IPS-18a (cell line): ENCODE measurements around the gene ANO8.

Experiments used
- H3K27ac ChIP-seq: one replicate; pipeline ENCODE4 v1.5.1; 2013; ENCODE audit warnings: low read length
- H3K27me3 ChIP-seq: one replicate; pipeline ENCODE4 v1.6.1; 2013; ENCODE audit warnings: mild to moderate bottlenecking, low read length; ENCODE audit not compliant: control insufficient read depth, insufficient read depth
- H3K36me3 ChIP-seq: one replicate; pipeline ENCODE4 v1.6.1; 2013; ENCODE audit warnings: low read depth, low read length; ENCODE audit not compliant: control insufficient read depth
- H3K4me1 ChIP-seq: one replicate; pipeline ENCODE4 v1.6.1; 2013; ENCODE audit warnings: low read depth, low read length; ENCODE audit not compliant: control insufficient read depth
- H3K4me3 ChIP-seq: one replicate; pipeline ENCODE4 v1.5.1; 2013; ENCODE audit warnings: low read length
- H3K9ac ChIP-seq: one replicate; pipeline ENCODE4 v1.6.1; 2013; ENCODE audit warnings: mild to moderate bottlenecking, low read length, moderate library complexity
- H3K9me3 ChIP-seq: one replicate; pipeline ENCODE4 v1.6.1; 2013; ENCODE audit warnings: low read depth, low read length; ENCODE audit not compliant: control insufficient read depth

ANO8 gene

DNA sequence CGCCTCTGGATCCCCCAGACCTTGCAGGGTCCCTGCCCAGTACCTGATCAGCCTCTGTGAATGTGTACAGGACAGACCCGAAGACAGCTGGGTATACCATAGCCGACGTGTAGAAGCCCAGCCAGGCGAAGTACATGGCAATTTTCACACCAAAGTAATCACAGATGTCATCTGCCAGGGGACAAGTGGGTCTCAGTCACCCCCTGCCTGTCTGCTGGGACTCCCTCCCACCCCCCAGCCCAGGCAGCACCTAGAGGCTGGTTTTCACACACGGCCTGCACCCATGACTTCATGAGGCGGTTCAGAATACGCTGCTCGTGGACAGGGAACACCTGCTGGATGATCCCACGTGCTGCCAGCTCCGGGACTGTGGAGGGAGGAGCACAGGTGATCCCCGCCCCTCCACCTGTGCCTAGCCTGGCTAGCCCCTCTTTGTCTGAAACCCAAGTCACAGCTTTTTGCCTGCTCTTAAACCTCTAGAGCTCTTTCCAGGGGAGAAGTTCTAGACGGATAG is 3.6 kb downstream of the ANO8 start:
- Histone ChIP-seq H3K27ac (no peak overlapping the region), H3K9ac (no peak overlapping the region), H3K9me3 (no peaks in the 10 kb centered on the region), H3K4me3 (no peak overlapping the region), H3K4me1 (peaks cover 3% of the 10 kb centered on the region), H3K36me3 (no peaks in the 10 kb centered on the region), H3K27me3 (peaks cover 9% of the 10 kb centered on the region)

DNA sequence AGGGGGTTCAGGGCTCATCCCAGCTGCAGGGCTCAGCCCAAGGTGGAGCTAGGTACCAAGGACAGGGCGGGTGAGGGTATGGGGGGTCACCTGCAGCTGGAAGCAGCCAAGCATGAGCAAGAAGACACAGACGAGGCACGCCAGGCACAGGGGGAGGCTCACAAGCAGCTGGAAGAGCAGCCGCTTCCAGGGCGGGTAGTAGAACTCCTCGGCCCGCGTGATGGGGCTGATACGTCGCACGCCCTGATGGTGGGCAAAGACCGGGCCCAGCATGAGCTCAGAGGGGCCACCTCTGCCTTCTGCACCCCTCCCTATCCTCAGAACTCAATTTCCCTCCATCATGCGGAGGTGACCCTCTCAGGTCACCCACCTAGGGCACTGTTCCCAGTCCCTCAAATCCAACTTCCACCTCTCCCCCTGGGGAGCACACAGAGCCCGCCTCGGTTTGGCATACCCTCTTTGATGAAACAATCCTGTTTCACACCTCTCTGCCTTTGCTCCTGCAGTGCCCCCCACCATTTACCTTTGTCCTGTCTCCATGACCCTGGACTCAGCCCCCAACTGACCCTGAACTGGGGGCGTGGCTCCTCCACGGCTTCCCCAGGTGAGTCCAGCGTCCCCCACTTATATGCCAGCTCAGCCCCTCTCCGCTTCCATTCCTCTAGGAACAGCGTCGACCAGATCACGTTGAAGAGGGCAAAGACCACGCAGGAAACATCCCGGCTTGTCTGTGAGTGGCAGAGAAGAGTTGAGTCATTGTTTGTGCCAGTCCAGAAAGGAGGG is 4.2 kb downstream of the ANO8 start:
- Histone ChIP-seq H3K9ac (no peak overlapping the region), H3K27ac (no peak overlapping the region), H3K4me3 (no peak overlapping the region), H3K9me3 (no peaks in the 10 kb centered on the region), H3K27me3 (peaks cover 9% of the 10 kb centered on the region), H3K36me3 (no peaks in the 10 kb centered on the region), H3K4me1 (peaks cover 3% of the 10 kb centered on the region)

DNA sequence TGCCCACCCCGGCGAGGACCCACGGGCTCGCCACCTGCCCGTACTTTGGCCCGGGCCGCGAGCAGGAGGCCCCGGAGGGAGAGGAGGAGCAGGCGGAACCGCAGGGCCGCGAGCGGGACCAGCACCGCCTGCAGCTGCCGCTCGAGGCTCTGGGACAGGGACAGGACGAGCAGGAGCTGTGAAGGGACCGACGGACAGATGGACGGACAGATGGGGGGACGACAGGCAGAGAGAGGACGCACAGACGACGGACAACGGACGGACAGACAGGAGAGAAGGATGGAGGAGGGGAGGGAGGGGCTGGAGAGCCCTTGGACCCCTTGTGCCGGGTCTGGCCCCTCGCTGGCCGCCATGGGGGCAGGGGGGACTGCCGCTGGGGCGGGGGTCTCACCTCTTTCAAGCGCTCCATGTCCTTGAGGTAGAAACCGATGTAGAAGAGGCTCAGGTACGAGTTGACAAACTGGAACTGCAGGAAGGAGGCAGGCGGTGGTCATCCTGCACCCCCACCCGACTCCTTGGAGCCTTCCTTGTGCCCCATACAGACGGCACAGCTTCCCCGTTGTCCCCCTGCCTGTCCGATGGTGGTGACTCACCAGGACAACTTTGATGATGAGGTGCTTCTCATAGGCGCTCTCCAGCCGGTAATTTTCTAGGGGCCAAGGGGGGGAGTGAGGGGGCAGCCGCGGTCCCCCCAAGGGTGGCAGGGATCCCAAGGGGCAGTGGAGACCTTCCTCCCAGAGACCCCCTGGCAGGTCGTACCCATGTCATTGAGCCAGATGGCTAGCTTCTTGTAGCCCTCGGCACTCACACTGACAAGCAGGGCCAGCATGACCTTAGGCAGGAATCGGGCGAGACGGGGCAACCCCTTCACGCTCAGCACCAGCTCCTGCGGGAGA is 5.0 kb downstream of the ANO8 start:
- Histone ChIP-seq H3K9me3 (no peaks in the 10 kb centered on the region), H3K4me3 (no peak overlapping the region), H3K27me3 (peaks cover 9% of the 10 kb centered on the region), H3K27ac (no peak overlapping the region), H3K36me3 (no peaks in the 10 kb centered on the region), H3K9ac (no peak overlapping the region), H3K4me1 (peaks cover 3% of the 10 kb centered on the region)

DNA sequence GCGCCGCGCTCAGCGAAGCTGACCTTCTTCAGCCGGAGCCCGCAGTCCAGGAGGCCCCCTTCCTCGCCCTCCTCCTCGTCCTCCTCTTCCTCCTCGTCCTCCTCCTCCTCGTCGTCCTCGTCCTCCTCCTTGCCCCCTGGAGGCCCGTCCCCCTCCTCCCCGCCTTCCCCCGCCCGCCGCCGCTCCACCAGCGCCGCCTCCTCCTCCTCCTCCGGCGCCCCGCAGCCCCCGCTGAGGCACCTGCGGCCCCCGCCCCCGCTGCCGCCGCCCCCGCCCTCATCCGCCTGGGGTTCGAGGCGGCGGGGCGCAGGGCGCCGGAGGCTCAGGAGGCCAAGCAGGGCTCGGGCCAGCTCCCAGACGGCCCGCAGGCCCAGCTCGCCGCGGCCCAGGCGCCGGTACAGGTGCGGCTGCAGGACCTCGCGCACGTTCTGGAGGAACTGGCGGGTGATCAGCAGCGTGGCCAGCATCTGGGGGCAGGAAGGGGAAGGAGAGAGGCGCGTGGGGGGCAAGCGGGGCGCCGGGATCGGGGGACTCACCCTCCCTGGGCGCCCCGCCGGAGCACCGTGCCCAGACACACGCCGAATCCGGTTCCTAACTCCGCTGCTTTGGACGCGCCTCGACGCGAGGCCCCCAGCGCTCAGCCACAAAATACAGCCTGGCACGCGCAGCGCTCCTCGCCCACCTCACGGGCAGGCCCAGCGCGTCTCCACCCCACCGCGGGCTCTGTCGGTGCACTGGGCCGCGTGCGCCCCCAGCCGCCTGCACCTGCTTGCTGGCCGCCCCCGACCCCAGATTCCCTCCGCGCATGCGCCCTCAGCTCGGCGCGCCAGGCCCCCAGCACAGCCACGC is 5.9 kb downstream of the ANO8 start:
- Histone ChIP-seq H3K4me1 (peaks cover 1% of the 10 kb centered on the region), H3K27ac (no peak overlapping the region), H3K9me3 (no peaks in the 10 kb centered on the region), H3K27me3 (peaks cover 9% of the 10 kb centered on the region), H3K9ac (peak overlapping the region; percentile 79), H3K36me3 (no peaks in the 10 kb centered on the region), H3K4me3 (peak overlapping the region; percentile 77)

DNA sequence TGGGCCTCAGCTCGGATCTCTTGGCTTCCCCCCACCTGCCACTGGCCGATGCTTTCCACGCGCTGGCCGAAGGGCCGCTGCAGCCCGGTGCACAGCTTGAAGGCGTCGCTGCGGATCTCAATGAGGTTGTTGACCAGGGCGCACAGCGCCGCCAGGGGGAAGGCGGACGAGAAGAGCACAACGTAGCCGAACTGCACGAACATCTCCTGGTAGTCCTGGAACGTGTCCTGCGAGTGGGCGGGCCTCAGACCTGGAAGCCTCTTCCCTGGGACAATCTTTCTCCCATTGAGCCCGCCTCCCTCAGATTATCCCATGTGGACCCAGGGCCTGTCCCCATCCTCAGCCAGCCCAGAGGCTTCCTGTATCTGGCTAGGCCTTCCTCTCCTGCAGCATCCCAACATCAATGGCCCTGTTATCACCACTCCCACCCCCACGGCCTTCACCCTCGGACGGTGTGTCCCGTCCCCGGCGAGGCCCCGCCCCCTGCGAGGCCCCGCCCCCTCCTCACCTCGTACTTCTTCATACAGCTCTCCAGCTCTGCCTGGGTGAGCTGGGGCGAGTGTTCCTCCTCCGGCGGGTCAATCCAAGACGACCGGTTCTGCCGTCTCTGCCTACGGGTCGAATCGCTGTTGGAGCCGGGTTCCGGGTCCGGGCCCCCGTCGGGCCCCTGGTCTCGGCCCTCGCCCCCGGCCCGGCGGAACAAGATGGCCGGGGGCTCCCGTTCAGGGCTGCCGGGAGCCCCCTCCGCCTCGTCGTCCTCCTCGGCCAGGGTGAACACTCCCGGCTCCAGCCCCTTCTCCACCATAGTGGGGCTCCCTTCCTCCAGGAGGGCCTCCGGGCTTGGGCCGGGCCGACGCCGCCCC is 6.8 kb downstream of the ANO8 start:
- Histone ChIP-seq H3K9me3 (no peaks in the 10 kb centered on the region), H3K27me3 (peaks cover 9% of the 10 kb centered on the region), H3K4me1 (no peaks in the 10 kb centered on the region), H3K27ac (no peak overlapping the region), H3K36me3 (no peaks in the 10 kb centered on the region), H3K4me3 (peak overlapping the region; percentile 77), H3K9ac (peak overlapping the region; percentile 79)

DNA sequence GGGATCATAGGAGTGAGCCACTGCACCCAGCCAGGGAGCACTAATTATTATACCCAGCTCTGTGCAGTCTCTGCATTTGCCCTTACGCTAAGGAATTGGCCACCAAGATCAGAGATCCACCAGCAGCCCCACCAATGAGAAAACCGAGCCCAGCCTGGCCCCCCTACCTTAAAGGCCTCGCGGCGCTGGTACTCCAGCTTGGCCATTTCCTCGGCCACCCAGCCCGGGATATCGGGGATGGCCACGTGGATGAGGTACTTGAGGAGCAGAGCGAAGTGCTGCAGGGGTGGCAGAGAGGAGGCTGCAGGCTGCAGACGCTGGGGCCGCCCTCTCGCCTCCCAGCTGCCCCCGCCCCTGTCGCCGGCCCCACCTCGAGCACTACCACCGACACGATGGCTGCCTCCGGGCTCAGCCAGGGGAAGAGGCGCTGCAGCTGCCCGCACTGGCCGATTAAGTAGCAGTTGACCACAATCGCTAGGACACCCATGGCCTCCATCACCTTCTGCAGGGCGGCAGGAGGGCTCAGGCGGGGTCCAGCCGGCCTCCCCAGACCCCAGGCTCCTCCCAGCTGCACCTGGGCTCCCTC is 7.5 kb downstream of the ANO8 start:
- Histone ChIP-seq H3K9ac (no peak overlapping the region), H3K4me1 (no peaks in the 10 kb centered on the region), H3K4me3 (peak overlapping the region; percentile 77), H3K27ac (no peak overlapping the region), H3K9me3 (no peaks in the 10 kb centered on the region), H3K27me3 (peaks cover 9% of the 10 kb centered on the region), H3K36me3 (no peaks in the 10 kb centered on the region)

DNA sequence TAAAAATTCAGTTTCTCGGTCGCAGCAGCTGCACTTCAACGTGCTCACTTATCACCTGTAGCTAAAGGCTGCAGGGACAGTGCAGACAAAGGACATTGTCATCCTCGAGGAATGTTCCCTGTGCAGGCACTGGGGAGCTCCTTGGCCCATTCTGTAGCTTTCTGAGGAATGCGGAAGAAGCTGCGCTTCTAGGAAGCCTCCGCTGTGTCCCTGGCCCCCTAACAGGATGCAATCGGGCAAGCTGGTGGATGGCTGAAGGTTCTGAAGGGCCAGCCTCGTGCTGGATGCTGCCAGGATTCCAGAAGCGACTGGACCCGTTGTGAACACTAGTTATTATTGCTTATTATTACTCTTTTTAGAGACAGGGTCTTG is 8.1 kb downstream of the ANO8 start:
- H3K27ac ChIP-seq, result no peak overlapping the region
- no peak overlapping the region for H3K9ac ChIP-seq
- peaks cover 9% of the 10 kb centered on the region for H3K27me3 ChIP-seq
- H3K36me3 ChIP-seq, result peaks cover 4% of the 10 kb centered on the region
- no peak overlapping the region for H3K4me3 ChIP-seq
- H3K9me3 ChIP-seq, result no peaks in the 10 kb centered on the region
- H3K4me1 ChIP-seq, result no peaks in the 10 kb centered on the region

DNA sequence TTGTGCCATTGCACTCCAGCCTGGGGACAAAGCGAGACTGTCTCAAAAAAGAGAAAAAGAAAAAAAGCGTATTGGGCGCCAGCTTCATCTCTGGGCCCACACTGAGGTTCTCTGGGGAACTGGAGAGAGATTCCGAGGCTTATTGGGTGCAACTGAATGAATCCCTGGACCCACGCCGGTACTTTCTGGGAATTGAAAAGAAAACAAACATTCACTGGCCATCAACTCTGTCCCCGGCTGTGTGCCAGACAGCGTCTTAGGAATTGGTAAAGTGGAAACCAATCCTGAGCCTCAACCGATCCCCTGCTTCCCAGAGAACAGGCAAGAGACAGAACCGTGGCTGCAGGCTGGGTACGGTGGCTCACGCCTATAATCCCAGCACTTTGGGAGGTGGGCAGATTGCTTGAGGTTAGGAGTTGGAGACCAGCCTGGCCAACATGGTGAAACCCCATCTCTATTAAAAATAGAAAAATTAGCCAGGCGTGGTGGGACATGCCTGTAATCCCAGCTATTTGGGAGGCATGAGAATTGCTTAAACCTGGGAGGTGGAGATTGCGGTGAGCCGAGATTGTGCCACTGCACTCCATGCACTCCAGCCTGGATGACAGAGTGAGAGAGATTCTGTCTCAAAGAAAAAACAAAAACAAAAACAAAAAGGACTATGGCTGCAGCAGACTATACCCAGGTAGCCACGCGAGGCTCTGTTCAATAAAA is 8.6 kb downstream of the ANO8 start:
- H3K9ac ChIP-seq, result no peak overlapping the region
- peaks cover 9% of the 10 kb centered on the region for H3K27me3 ChIP-seq
- H3K27ac ChIP-seq, result no peak overlapping the region
- H3K4me1 ChIP-seq, result no peaks in the 10 kb centered on the region
- no peaks in the 10 kb centered on the region for H3K9me3 ChIP-seq
- peaks cover 7% of the 10 kb centered on the region for H3K36me3 ChIP-seq
- H3K4me3 ChIP-seq, result no peak overlapping the region

DNA sequence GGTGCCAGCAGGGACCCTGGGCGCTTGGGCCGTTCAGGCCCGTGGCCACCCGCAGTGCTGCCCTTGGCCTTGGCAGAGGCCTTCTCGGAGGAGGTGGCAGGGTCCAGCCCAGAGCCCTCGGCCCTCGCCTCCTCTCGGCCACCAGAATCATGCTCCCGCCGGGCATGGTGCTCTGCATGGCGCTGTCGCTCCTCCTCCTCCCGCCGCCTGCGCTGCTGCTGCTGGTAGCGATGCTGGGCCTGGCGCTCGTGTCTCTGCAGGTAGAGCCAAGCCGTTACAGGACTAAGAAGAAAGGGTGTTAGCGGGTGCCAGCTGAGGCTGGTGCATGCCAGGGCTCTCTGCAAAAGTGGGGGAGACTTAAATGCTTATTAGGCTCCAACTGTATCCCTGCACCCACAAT is 9.5 kb downstream of the ANO8 start:
- Histone ChIP-seq H3K27ac (no peak overlapping the region), H3K4me3 (no peak overlapping the region), H3K4me1 (no peaks in the 10 kb centered on the region), H3K27me3 (peaks cover 9% of the 10 kb centered on the region), H3K9ac (no peak overlapping the region), H3K36me3 (peaks cover 13% of the 10 kb centered on the region), H3K9me3 (no peaks in the 10 kb centered on the region)
